ENCODE results near the gene LURAP1L.

GRCh38 chr9:12849486-12850003, 74.7 kb downstream of the LURAP1L start:
- TF ChIP-seq TAF1 (IDR thresholded peaks at IDR 0.05; ENCODE audit: borderline replicate concordance, low read depth, low read length) (no peak), POLR2A (IDR thresholded peaks at IDR 0.05; ENCODE audit: low read depth, low read length) (no peak)

Measured in GM12892 (cell line).